NOMO-1 treated with dmso at 0.1 percent for 144 hours (cell line): ENCODE results near the gene SEH1L.
"Not testable (repeated sequence)": the region's sequence is repeated elsewhere in the genome, so short reads cannot be mapped to it uniquely, and the experiment has no call there.

Experiments
- DNase-seq: peaks from one replicate; lab custom pipeline; 2025; ENCODE audit not compliant: unreplicated experiment; lab: John Stamatoyannopoulos, UW

Gene SEH1L

GRCh38 chr18:12947285-12948049 lies at the start of gene SEH1L:
Gene SEH1L (plus strand): TSS chr18:12948011. CDS start chr18:12948122, 111 bp downstream.
- DNase-seq, result peak; percentile 93

- DNase-seq, result not testable (repeated sequence)
Measured at GRCh38 chr18:12901208-12901607, 46.6 kb upstream of the SEH1L start.

GRCh38 chr18:12904012-12904516 lies 43.7 kb upstream of the SEH1L start:
- no peak for DNase-seq

- no peak for DNase-seq
Measured at GRCh38 chr18:12906119-12906518, 41.7 kb upstream of the SEH1L start.

GRCh38 chr18:12906773-12907172 lies 41.0 kb upstream of the SEH1L start:
- no peak for DNase-seq

GRCh38 chr18:12907258-12907925 lies 40.4 kb upstream of the SEH1L start:
- DNase-seq, result no peak

GRCh38 chr18:12908706-12909105 lies 39.1 kb upstream of the SEH1L start:
- DNase-seq, result no peak

GRCh38 chr18:12911025-12911928 lies 36.5 kb upstream of the SEH1L start:
- DNase-seq, result no peak

- no peak for DNase-seq
Measured at GRCh38 chr18:12911929-12912703, 35.7 kb upstream of the SEH1L start.

GRCh38 chr18:12921178-12921577 lies 26.6 kb upstream of the SEH1L start:
- DNase-seq, result no peak

- DNase-seq, result no peak
Measured at GRCh38 chr18:12922266-12922665, 25.5 kb upstream of the SEH1L start.

GRCh38 chr18:12924616-12925015 lies 23.2 kb upstream of the SEH1L start:
- no peak for DNase-seq

GRCh38 chr18:12928206-12928605 lies 19.6 kb upstream of the SEH1L start:
- no peak for DNase-seq

- DNase-seq, result no peak
Measured at GRCh38 chr18:12928641-12929040, 19.2 kb upstream of the SEH1L start.

- no peak for DNase-seq
Measured at GRCh38 chr18:12929477-12930083, 18.2 kb upstream of the SEH1L start.

- DNase-seq, result no peak
Measured at GRCh38 chr18:12930376-12930775, 17.4 kb upstream of the SEH1L start.

- no peak for DNase-seq
Measured at GRCh38 chr18:12930908-12931307, 16.9 kb upstream of the SEH1L start.

- no peak for DNase-seq
Measured at GRCh38 chr18:12933327-12933726, 14.5 kb upstream of the SEH1L start.

- DNase-seq, result peak; percentile 37
Measured at GRCh38 chr18:12934454-12935071, 13.2 kb upstream of the SEH1L start.

GRCh38 chr18:12939162-12939561 lies 8.6 kb upstream of the SEH1L start:
- no peak for DNase-seq
